ENCODE results near the gene SLC4A2. TPM values are rescaled to one million over a fixed set of nuclear protein-coding genes. Genes with fewer than 3 reads are reported as not detected.

The SLC4A2 gene
- polyA plus RNA-seq, 3 donors: 21.6 to 132 (median 23.8) TPM

- Histone ChIP-seq H3K27me3 (ENCODE audit: control insufficient read depth in 2 of 2, insufficient read depth in 2 of 2, low read length in 2 of 2) (peaks cover 0 to 10% of the 10 kb centered on the region in 2 donors), H3K9ac (ENCODE audit: insufficient read depth, low read length, poor library complexity, severe bottlenecking) (no peak overlapping the region), H4K20me1 (ENCODE audit: insufficient read depth, low read length) (peaks cover 85% of the 10 kb centered on the region), H3K4me2 (replicated peaks; ENCODE audit: extremely low read depth, low read length, poor library complexity, severe bottlenecking) (no peak overlapping the region), H2AFZ (ENCODE audit: insufficient read depth, low read depth, low read length, poor library complexity, severe bottlenecking) (no peak overlapping the region), H3K79me2 (ENCODE audit: insufficient read depth, low read length) (no peaks in the 10 kb centered on the region), H3K27ac (ENCODE audit: low read depth in 1 of 2, low read length in 2 of 2) (no peak overlapping the region), H3K36me3 (replicated peaks in 1 of 2; ENCODE audit: control insufficient read depth in 1 of 2, insufficient read depth in 2 of 2, low read length in 2 of 2) (peaks cover 54 to 78% of the 10 kb centered on the region in 2 donors), H3K4me1 (ENCODE audit: control insufficient read depth in 1 of 2, insufficient read depth in 2 of 2, low read length in 2 of 2) (no peaks in the 10 kb centered on the region), H3K4me3 (replicated peaks in 1 of 3; ENCODE audit: low read depth in 2 of 3, low read length in 3 of 3) (no peak overlapping the region), H3K9me3 (replicated peaks in 1 of 2; ENCODE audit: control insufficient read depth in 1 of 2, insufficient read depth in 1 of 2, low read length in 2 of 2) (no peaks in the 10 kb centered on the region)
- H3K27me3 Mint-ChIP-seq (ENCODE audit: low read depth in 3 of 3): peaks cover 9 to 14% (median 11%) of the 10 kb centered on the region in 3 donors
- peaks cover 0 to 2% (median 0%) of the 10 kb centered on the region in 7 donors for H3K9me3 Mint-ChIP-seq
- H3K4me3 Mint-ChIP-seq: no peak overlapping the region
- intact Hi-C loops (cut with micrococcal nuclease): loop anchor here (5.0 to 10.0 kb wide), 3 partner anchors 52 to 225 kb away; no protein-coding TSS in a partner anchor
- H3K27ac Mint-ChIP-seq: no peak overlapping the region
- no peaks in the 10 kb centered on the region for H3K4me1 Mint-ChIP-seq
- no peak for TF ChIP-seq CTCF (IDR thresholded peaks at IDR 0.05)
- H3K36me3 Mint-ChIP-seq: peaks cover 67 to 71% of the 10 kb centered on the region in 2 donors
- DNase-seq: no peak
- 98% methylated on average over 21 of the region's 27 CpGs for WGBS (ENCODE audit: insufficient coverage)
Measured at GRCh38 chr7:151119902-151120301, 60.5 kb downstream of the SLC4A2 start.

GRCh38 chr7:151120896-151121295 is 61.5 kb downstream of the SLC4A2 start:
- intact Hi-C loops (cut with micrococcal nuclease): loop anchor here (5.0 kb wide), 2 partner anchors 51 to 181 kb away; no protein-coding TSS in a partner anchor
- H3K9ac ChIP-seq (ENCODE audit: insufficient read depth, low read length, poor library complexity, severe bottlenecking): no peak overlapping the region

More at GRCh38 chr7:151120896-151121295, 61.5 kb downstream of the SLC4A2 start:
- 96% methylated on average over 21 of the region's 22 CpGs for WGBS (ENCODE audit: insufficient coverage)
- Histone ChIP-seq H3K79me2 (ENCODE audit: insufficient read depth, low read length) (no peaks in the 10 kb centered on the region), H3K36me3 (replicated peaks in 1 of 2; ENCODE audit: control insufficient read depth in 1 of 2, insufficient read depth in 2 of 2, low read length in 2 of 2) (peaks cover 54 to 86% of the 10 kb centered on the region in 2 donors), H3K4me3 (replicated peaks in 1 of 3; ENCODE audit: low read depth in 2 of 3, low read length in 3 of 3) (no peak overlapping the region), H2AFZ (ENCODE audit: insufficient read depth, low read depth, low read length, poor library complexity, severe bottlenecking) (no peak overlapping the region), H4K20me1 (ENCODE audit: insufficient read depth, low read length) (peaks cover 89% of the 10 kb centered on the region), H3K27me3 (ENCODE audit: control insufficient read depth in 2 of 2, insufficient read depth in 2 of 2, low read length in 2 of 2) (peaks cover 0 to 6% of the 10 kb centered on the region in 2 donors), H3K4me1 (ENCODE audit: control insufficient read depth in 1 of 2, insufficient read depth in 2 of 2, low read length in 2 of 2) (no peaks in the 10 kb centered on the region), H3K27ac (ENCODE audit: low read depth in 1 of 2, low read length in 2 of 2) (no peak overlapping the region), H3K4me2 (replicated peaks; ENCODE audit: extremely low read depth, low read length, poor library complexity, severe bottlenecking) (no peak overlapping the region), H3K9me3 (replicated peaks in 1 of 2; ENCODE audit: control insufficient read depth in 1 of 2, insufficient read depth in 1 of 2, low read length in 2 of 2) (no peaks in the 10 kb centered on the region)
- Mint-ChIP-seq H3K4me1 (no peaks in the 10 kb centered on the region), H3K27me3 (ENCODE audit: low read depth in 3 of 3) (peaks cover 6 to 18% (median 7%) of the 10 kb centered on the region in 3 donors), H3K4me3 (no peak overlapping the region), H3K36me3 (peaks cover 70 to 75% of the 10 kb centered on the region in 2 donors), H3K27ac (peak overlapping the region in 1 of 7 donors; percentile 14), H3K9me3 (peaks cover 0 to 2% (median 0%) of the 10 kb centered on the region in 7 donors)
- DNase-seq: no peak
- no peak for TF ChIP-seq CTCF (IDR thresholded peaks at IDR 0.05)

Data from CD14-positive monocyte (primary cell).